MCF 10A (cell line): Measurements from ENCODE around the gene THRA. TPM values are rescaled to one million over a fixed set of nuclear protein-coding genes. Genes with fewer than 3 reads are reported as not detected.
A peak's percentile ranks its signal among the peaks of the same experiment; 100 is the strongest.

Source experiments
- BruUV-seq: library from RNA; stranded (reverse); fragments of 400-500 nt; replicated peaks from 2 replicates; lab custom pipeline; 2021; lab: Mats Ljungman, UMichigan
- CTCF ChIA-PET: fragments of 300-600 bp; sonication (Branson Sonifier 250); formaldehyde crosslinking; extraction: SDS; loops from one replicate; lab custom pipeline; 2021; ENCODE audit warnings: antibody characterized with exemption, inconsistent platforms; lab: Yijun Ruan, JAX
- POLR2A ChIA-PET: fragments of 300-600, 350-650 bp; sonication (Branson Sonifier 250); formaldehyde crosslinking; extraction: SDS; loops from one replicate; lab custom pipeline; 2020; ENCODE audit warnings: antibody characterized with exemption, inconsistent platforms; lab: Yijun Ruan, JAX
- DNase-seq: peaks from one replicate; pipeline ENCODE4 v3.0.0-alpha.2; 2018; ENCODE audit not compliant: unreplicated experiment
- H3K27ac Mint-ChIP-seq: one replicate; pipeline ENCODE4 v1.8.0; 2022; ENCODE audit warnings: mild to moderate bottlenecking, low read depth, mixed read lengths; ENCODE audit not compliant: unreplicated experiment
- H3K27me3 Mint-ChIP-seq: one replicate; pipeline ENCODE4 v1.8.0; 2022; ENCODE audit warnings: mixed read lengths; ENCODE audit not compliant: insufficient read depth, unreplicated experiment
- H3K36me3 Mint-ChIP-seq: one replicate; pipeline ENCODE4 v1.8.0; 2022; ENCODE audit warnings: mild to moderate bottlenecking, moderate library complexity, mixed read lengths; ENCODE audit not compliant: insufficient read depth, unreplicated experiment
- H3K4me1 Mint-ChIP-seq: one replicate; pipeline ENCODE4 v1.8.0; 2022; ENCODE audit warnings: mixed read lengths; ENCODE audit not compliant: insufficient read depth, unreplicated experiment
- H3K4me3 Mint-ChIP-seq: one replicate; pipeline ENCODE4 v1.8.0; 2022; ENCODE audit warnings: mild to moderate bottlenecking, moderate library complexity, mixed read lengths; ENCODE audit not compliant: unreplicated experiment
- H3K9me3 Mint-ChIP-seq: one replicate; pipeline ENCODE4 v1.8.0; 2022; ENCODE audit warnings: mixed read lengths; ENCODE audit not compliant: unreplicated experiment
- intact Hi-C: fragments of 100-400 bp; cut with micrococcal nuclease; formaldehyde crosslinking; loops from 2 replicates; pipeline ENCODE4 v1.14.1; 2022
- total RNA-seq: library from RNA; stranded (reverse); gene quantifications from 2 replicates; pipeline ENCODE4 v1.2.3, GENCODE V29; 2022
- TF ChIP-seq, protein P1 (sequence below): fragments of 200-600 bp; IDR thresholded peaks from one replicate; pipeline ENCODE4 v1.8.0; 2022; ENCODE audit warnings: antibody characterized with exemption, mild to moderate bottlenecking; ENCODE audit not compliant: unreplicated experiment

THRA gene
- total RNA-seq, 1 experiment from 2014 or later = 6.4 TPM

DNA sequence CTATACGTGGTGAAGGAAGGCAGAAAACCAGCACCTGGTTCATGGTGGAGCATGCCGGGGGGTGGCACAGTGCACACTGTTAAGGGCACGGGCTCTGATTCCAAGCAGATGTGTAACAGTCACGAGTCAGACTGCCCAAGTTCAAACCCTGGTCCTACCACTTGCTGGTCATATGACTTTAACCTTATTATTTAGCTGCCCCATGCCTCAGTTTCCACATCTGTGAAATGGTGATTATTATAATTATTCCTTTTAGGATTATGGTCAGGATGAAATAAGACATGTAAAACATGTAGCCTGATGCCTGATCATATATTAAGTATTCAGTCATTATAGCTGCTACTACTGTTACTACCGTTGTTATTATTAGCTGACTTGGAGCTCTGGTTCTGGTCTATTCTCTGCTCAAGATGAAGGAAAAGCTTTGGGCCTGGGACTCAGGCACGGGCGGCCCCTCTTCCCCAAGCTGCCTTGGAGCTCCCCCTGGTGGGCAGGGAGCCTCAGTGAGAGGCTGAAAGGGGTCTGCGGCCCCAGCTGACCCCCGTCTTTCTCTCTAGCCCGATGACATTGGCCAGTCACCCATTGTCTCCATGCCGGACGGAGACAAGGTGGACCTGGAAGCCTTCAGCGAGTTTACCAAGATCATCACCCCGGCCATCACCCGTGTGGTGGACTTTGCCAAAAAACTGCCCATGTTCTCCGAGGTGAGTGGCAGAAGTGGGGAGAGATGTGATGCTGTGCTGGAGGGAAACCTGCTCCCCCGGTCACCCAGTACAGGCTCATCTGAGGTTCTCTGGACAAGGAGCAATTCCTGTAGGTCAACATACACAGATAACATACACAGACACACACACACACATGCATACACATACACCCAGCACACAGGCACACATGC, 23.6 kb downstream of the THRA start:
- DNase-seq = peak; percentile 61
- ChIA-PET POLR2A (interaction anchor here (0.7 to 1.6 kb wide), 5 partner anchors 14 to 27 kb away, joined by 4 to 6 read pairs (median 5); partner anchors contain the start of gene NR1D1), CTCF (interaction anchor here (0.6 to 4.2 kb wide), 20 partner anchors 11 to 81 kb away, joined by 3 to 71 read pairs (median 5); partner anchors contain the start of genes CSF3, MED24, NR1D1 and THRA)
- no TSS peak for BruUV-seq
- Mint-ChIP-seq H3K27ac (no peak overlapping the region), H3K4me1 (no peaks in the 10 kb centered on the region), H3K4me3 (no peak overlapping the region), H3K9me3 (no peaks in the 10 kb centered on the region), H3K36me3 (peaks cover 34% of the 10 kb centered on the region), H3K27me3 (no peaks in the 10 kb centered on the region)
- TF ChIP-seq, protein P1, sequence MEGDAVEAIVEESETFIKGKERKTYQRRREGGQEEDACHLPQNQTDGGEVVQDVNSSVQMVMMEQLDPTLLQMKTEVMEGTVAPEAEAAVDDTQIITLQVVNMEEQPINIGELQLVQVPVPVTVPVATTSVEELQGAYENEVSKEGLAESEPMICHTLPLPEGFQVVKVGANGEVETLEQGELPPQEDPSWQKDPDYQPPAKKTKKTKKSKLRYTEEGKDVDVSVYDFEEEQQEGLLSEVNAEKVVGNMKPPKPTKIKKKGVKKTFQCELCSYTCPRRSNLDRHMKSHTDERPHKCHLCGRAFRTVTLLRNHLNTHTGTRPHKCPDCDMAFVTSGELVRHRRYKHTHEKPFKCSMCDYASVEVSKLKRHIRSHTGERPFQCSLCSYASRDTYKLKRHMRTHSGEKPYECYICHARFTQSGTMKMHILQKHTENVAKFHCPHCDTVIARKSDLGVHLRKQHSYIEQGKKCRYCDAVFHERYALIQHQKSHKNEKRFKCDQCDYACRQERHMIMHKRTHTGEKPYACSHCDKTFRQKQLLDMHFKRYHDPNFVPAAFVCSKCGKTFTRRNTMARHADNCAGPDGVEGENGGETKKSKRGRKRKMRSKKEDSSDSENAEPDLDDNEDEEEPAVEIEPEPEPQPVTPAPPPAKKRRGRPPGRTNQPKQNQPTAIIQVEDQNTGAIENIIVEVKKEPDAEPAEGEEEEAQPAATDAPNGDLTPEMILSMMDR = peak; percentile 81
- intact Hi-C loops = loop anchor here (1.0 to 2.0 kb wide), 2 partner anchors 24 to 73 kb away; partner anchors contain the start of gene THRA

GRCh38 chr17:40087049-40087794, 24.5 kb downstream of the THRA start:
- intact Hi-C loops = loop anchor here (2.0 kb wide), 1 partner anchor 24 kb away; the partner anchor contains the start of gene THRA
- Mint-ChIP-seq H3K27ac (no peak overlapping the region), H3K4me1 (no peaks in the 10 kb centered on the region), H3K4me3 (no peak overlapping the region), H3K36me3 (peaks cover 40% of the 10 kb centered on the region), H3K9me3 (no peaks in the 10 kb centered on the region), H3K27me3 (no peaks in the 10 kb centered on the region)
- no peak for DNase-seq
- no TSS peak for BruUV-seq
- POLR2A ChIA-PET = interaction anchor here (0.6 to 1.6 kb wide), 2 partner anchors 26 to 477 kb away, joined by 3 to 4 read pairs; no protein-coding TSS in a partner anchor
- TF ChIP-seq, protein P1 = no peak
- CTCF ChIA-PET = interaction anchor here (0.9 to 4.2 kb wide), 9 partner anchors 12 to 73 kb away, joined by 3 to 71 read pairs (median 10); partner anchors contain the start of genes CSF3, MED24 and THRA

- ChIA-PET POLR2A (interaction anchor here (0.6 kb wide), 1 partner anchor 478 kb away, joined by 3 read pairs; no protein-coding TSS in a partner anchor), CTCF (interaction anchor here (0.6 to 3.0 kb wide), 2 partner anchors 13 to 38 kb away, joined by 5 to 14 read pairs; no protein-coding TSS in a partner anchor)
- BruUV-seq = no TSS peak
- H3K9me3 Mint-ChIP-seq = no peaks in the 10 kb centered on the region
- H3K27me3 Mint-ChIP-seq = no peaks in the 10 kb centered on the region
- H3K4me1 Mint-ChIP-seq = no peaks in the 10 kb centered on the region
- no peak for DNase-seq
- intact Hi-C loops = loop anchor here (2.0 kb wide), 1 partner anchor 25 kb away; the partner anchor contains the start of gene THRA
- peaks cover 48% of the 10 kb centered on the region for H3K36me3 Mint-ChIP-seq
- H3K27ac Mint-ChIP-seq = no peak overlapping the region
- H3K4me3 Mint-ChIP-seq = no peak overlapping the region
- TF ChIP-seq, protein P1 = no peak
Observed at GRCh38 chr17:40087903-40088718, 25.3 kb downstream of the THRA start.
